Small intestine (tissue), 7 donors: ENCODE results near the gene S100A11. TPM values are rescaled to one million over a fixed set of nuclear protein-coding genes. Genes with fewer than 3 reads are reported as not detected.
A peak's percentile ranks its signal among the peaks of the same experiment; 100 is the strongest.

ENCODE experiments used
- DNase-seq, 2 donors: peaks; one replicate each; pipeline versions ENCODE4 v3.0.0 to v3.0.0-alpha.2; 2013
- FAIRE-seq: peaks from 2 replicates; lab custom pipeline; 2012; peaks lifted over from hg19 to GRCh38; lab: Jason Lieb, UNC
- H3K27ac ChIP-seq, 3 donors: one replicate each; pipeline ENCODE4 v1.5.1; 2013; ENCODE audit warnings: low read length in 2 of 3, mild to moderate bottlenecking in 2 of 3, control low read depth in 1 of 3, inconsistent platforms in 1 of 3, low read depth in 1 of 3, moderate library complexity in 1 of 3
- H3K27me3 ChIP-seq, 3 donors: one replicate each; pipeline ENCODE4 v1.6.1; 2013; ENCODE audit warnings: low read length in 3 of 3, inconsistent platforms in 1 of 3; ENCODE audit not compliant: control insufficient read depth in 3 of 3, insufficient read depth in 3 of 3
- H3K36me3 ChIP-seq, 3 donors: one replicate each; pipeline ENCODE4 v1.6.1; 2013; ENCODE audit warnings: low read length in 3 of 3, inconsistent platforms in 1 of 3, low read depth in 1 of 3, mild to moderate bottlenecking in 1 of 3, moderate library complexity in 1 of 3; ENCODE audit not compliant: control insufficient read depth in 3 of 3, insufficient read depth in 2 of 3
- H3K4me1 ChIP-seq, 3 donors: one replicate each; pipeline ENCODE4 v1.6.1; 2013; ENCODE audit warnings: low read length in 2 of 3, inconsistent platforms in 1 of 3, low read depth in 1 of 3, mild to moderate bottlenecking in 1 of 3, moderate library complexity in 1 of 3; ENCODE audit not compliant: control insufficient read depth in 3 of 3, insufficient read depth in 2 of 3
- H3K4me3 ChIP-seq, 3 donors: one replicate each; pipeline ENCODE4 v1.5.1; 2013; ENCODE audit warnings: low read length in 3 of 3, control low read depth in 1 of 3, inconsistent platforms in 1 of 3, low read depth in 1 of 3, mild to moderate bottlenecking in 1 of 3, moderate library complexity in 1 of 3
- H3K9me3 ChIP-seq, 2 donors: one replicate each; pipeline ENCODE4 v1.6.1; 2013; ENCODE audit warnings: low read depth in 1 of 2, low read length in 1 of 2; ENCODE audit not compliant: control insufficient read depth in 2 of 2, insufficient read depth in 1 of 2
- WGBS, 3 donors: extraction: QIAGEN DNeasy Blood & Tissue Kit; methylation state at CpG; one replicate each; pipeline ENCODE4 v1.1.7; 2013; 5-methylcytosine and 5-hydroxymethylcytosine counted together
- polyA plus RNA-seq, 4 donors: library from polyadenylated mRNA; stranded (reverse) in 3 of 4; unstranded in 1 of 4; fragments of 200-250 nt in 3 of 4; fragments of 120-200 nt in 1 of 4; gene quantifications; one replicate each; pipeline versions ENCODE4 v1.2.1 to v1.2.3, GENCODE V29; 2013
- donor health status: healthy with polysubstance abuse.
- donor health status: control.
- donor health status: control.
- donor health status: Bipolar disorder and iron deficiency.
- donor health status: healthy.

The S100A11 gene
- polyA plus RNA-seq, 4 donors, result 237 to 551 (median 408) TPM

DNA sequence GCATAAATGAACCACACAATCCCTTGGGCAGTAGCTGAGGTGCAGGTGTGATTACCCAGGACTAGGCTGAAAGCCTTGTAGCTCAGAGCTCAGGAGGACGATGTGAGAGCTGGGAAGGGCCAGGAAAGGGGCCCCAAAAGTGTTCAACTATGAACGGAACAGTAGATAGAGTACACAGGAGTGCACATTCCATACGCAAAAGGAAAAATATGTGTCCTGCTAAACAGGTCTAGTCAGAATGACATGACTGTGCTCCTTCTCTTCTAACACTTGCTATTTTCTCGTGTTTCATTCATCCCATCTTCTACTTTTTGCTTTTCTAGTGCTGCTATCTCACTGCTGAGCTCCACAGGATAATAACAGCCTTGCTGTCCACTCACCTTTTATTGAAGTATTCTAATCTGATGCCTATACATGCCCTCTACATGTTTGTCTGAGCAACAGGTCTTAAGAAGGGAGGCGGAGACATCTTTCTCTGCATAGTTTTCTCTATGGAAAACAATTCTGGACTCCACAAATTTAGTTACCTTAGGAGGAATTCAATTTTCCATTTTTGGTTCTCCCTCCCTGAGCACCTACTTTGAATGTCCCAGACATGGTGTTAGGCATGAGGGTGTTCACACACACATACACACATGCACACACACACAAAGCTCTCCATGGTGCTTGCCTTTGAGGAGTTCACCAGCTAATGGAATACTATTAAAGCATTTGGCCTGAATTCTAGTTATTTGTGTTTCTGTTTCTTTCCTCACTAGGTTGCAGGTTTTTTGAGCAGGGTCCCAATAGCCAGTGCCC is 46.5 kb downstream of the S100A11 start:
- peak; percentile 20 to 58 for DNase-seq
- H3K4me1 ChIP-seq, result peaks cover 9 to 49% (median 46%) of the 10 kb centered on the region in 3 donors

DNA sequence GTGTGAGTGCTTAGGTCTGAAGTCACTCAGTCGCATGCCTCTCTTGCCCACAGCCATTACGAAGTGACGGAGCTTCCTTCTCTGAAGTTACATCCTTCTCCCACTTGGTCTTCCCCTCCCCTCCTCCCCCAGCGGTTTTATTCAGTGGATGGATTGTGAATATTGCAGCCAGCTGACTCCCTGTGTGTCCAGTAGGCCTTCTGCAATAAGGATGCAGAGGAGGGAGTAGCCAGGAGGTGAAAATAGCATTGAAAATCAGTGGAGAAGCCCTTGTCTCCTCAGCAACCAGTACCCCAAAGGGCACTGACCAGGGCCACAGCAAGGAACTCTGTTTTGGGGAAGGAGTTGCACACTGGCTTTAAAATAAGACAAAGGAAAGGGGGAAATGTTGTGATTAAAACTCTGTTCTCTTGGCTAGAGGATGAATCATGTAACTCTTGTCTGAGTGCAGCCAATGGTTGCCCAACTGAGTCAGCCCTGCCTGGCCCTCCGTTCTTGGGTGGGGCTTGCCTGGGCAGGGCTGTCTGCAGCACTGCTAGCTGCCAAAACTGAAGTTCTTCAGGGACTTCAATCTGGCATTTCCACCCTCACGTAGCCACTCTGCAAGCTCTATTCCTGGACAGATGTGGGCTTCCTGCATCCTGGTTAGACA is 47.5 kb downstream of the S100A11 start:
- peak overlapping the region in 2 of 3 donors; percentile 84 to 99 for H3K4me3 ChIP-seq
- no peaks in the 10 kb centered on the region for H3K9me3 ChIP-seq
- H3K27ac ChIP-seq, result peak overlapping the region; percentile 89 to 96 (median 90)
- WGBS, 3 donors, result 41 to 45% (median 44%) methylated on average over 6 of the region's 6 CpGs
- no peaks in the 10 kb centered on the region for H3K27me3 ChIP-seq
- H3K4me1 ChIP-seq, result peaks cover 15 to 52% (median 49%) of the 10 kb centered on the region in 3 donors
- peak in 1 of 2 donors; percentile 86 for DNase-seq
- FAIRE-seq, result no peak
- H3K36me3 ChIP-seq, result peaks cover 10 to 19% (median 12%) of the 10 kb centered on the region in 3 donors

More for the DNA sequence above, 46.5 kb downstream of the S100A11 start:
- peak overlapping the region in 2 of 3 donors; percentile 84 to 99 for H3K4me3 ChIP-seq
- H3K27me3 ChIP-seq, result no peaks in the 10 kb centered on the region
- peaks cover 6 to 15% (median 6%) of the 10 kb centered on the region in 3 donors for H3K36me3 ChIP-seq
- 25 to 58% (median 35%) methylated on average over 5 of the region's 5 CpGs for WGBS, 3 donors
- H3K9me3 ChIP-seq, result no peaks in the 10 kb centered on the region
- H3K27ac ChIP-seq, result peak overlapping the region; percentile 89 to 96 (median 90)
- no peak for FAIRE-seq

DNA sequence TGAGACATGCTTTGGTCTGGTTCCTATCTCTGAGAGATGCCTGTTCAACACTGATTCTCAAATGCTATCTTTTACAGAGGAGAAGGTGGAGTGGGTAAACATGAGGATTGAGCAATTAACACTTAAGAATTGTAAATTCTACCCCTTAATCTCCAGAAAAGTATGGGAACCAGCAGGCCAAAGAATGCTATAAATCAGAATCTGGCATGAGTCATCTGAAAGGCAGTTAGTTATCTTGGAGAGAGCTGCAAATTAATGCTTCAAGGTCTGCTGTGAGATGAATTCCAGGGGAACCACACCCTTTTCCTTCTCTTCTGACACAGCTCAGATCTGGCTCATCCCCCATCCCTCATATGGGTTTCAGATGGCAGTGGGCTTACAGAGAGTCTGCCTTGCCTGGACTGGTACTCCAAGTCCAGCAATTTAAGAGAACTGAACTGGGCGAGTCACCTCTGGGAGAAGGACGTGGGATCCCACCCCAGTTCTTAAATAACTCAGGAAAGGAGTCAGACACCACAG is 48.3 kb downstream of the S100A11 start:
- peak overlapping the region; percentile 89 to 96 (median 90) for H3K27ac ChIP-seq

DNA sequence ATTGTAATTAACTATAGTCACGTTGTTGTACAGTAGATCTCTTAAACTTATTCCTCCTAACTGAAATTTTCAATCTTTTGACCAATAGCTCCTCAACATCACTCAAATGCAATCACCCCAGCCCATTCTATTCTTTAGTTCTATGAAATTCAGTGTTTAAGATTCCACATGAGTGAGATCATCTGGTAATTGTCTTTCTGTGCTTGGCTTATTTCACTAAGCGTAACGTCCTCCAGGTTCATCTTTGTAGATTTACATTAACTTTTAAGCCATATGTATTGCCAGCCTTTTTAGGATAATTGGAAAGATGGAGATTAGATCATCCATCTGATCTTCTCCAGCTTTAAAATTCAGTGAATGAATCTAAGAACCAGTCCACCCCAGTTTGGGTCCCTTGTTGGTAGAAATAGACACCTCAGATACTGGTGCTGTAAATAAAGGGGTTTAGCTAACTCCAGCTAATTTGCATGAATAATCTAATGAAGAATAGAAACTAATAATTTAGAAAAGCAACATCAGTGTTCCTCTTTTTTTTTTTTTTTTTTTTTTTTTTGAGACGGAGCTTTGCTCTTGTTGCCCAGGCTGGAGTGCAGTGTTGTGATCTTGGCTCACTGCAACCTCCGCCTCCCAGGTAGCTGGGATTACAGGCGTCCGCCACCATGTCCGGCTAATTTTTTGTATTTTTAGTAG is 50.2 kb downstream of the S100A11 start:
- Histone ChIP-seq H3K4me1 (peaks cover 15 to 47% (median 45%) of the 10 kb centered on the region in 3 donors), H3K27me3 (no peaks in the 10 kb centered on the region), H3K36me3 (peaks cover 17 to 32% (median 18%) of the 10 kb centered on the region in 3 donors), H3K27ac (no peak overlapping the region), H3K9me3 (no peaks in the 10 kb centered on the region), H3K4me3 (no peak overlapping the region)
- FAIRE-seq, result no peak
- no peak for DNase-seq
- 88 to 92% (median 89%) methylated on average over 8 of the region's 8 CpGs for WGBS, 3 donors

More for the DNA sequence above, 48.3 kb downstream of the S100A11 start:
- Histone ChIP-seq H3K4me3 (peak overlapping the region in 1 of 3 donors; percentile 6), H3K9me3 (no peaks in the 10 kb centered on the region), H3K4me1 (peaks cover 15 to 53% (median 47%) of the 10 kb centered on the region in 3 donors), H3K36me3 (peaks cover 12 to 21% (median 14%) of the 10 kb centered on the region in 3 donors), H3K27me3 (no peaks in the 10 kb centered on the region)
- DNase-seq, result peak; percentile 86 to 92
- FAIRE-seq, result no peak
- 17 to 55% (median 54%) methylated on average over 2 of the region's 2 CpGs for WGBS, 3 donors

DNA sequence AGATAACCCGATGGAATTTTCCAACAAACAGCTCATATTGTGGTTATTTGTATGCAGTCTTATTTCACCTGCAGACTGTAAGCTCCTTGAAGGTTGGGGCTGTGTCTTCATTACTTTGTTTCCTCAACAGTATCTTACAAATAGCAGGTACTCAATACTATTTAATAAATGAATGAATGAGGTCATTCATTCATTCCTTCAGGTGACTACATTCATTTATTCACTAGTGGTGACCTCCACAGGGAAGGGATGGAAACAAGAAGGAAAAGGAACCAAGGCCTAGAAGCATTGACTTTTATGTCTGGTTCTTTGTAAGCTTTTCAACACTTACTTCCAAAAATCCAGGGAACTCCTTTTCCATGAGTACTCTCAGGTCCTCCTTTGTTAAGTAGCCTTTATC is 51.0 kb downstream of the S100A11 start:
- DNase-seq (no peak), FAIRE-seq (no peak)
- H3K27me3 ChIP-seq, result no peaks in the 10 kb centered on the region
- peaks cover 14 to 47% (median 41%) of the 10 kb centered on the region in 3 donors for H3K4me1 ChIP-seq
- 85 to 100% (median 88%) methylated on average over 1 of the region's 1 CpG for WGBS, 3 donors
- no peaks in the 10 kb centered on the region for H3K9me3 ChIP-seq
- no peak overlapping the region for H3K4me3 ChIP-seq
- peaks cover 17 to 36% (median 18%) of the 10 kb centered on the region in 3 donors for H3K36me3 ChIP-seq
- no peak overlapping the region for H3K27ac ChIP-seq

DNA sequence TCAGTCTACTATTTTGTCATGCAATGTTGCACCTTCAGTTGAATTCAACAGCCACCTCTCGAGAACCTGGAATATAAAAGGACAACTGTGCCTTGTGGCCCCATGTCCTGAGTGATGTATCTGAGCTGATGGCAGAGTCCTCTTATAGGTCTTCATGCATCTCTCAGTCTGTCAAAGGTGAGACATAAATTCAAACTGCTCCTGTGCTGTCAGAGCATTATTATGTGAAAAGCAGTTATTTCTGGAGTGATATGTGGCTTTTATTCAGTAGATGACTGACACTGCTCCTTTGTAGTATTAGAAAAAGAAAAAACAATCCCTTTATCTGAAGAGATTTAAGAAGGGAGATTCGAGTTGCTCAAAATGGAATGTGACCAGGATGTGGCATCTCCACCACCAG is 51.5 kb downstream of the S100A11 start:
- Histone ChIP-seq H3K4me3 (no peak overlapping the region), H3K9me3 (no peaks in the 10 kb centered on the region), H3K4me1 (peaks cover 13 to 47% (median 36%) of the 10 kb centered on the region in 3 donors), H3K27me3 (no peaks in the 10 kb centered on the region), H3K27ac (no peak overlapping the region), H3K36me3 (peaks cover 17 to 38% (median 18%) of the 10 kb centered on the region in 3 donors)
- WGBS, 3 donors, result 85 to 91% (median 87%) methylated on average over 2 of the region's 2 CpGs
- no peak for FAIRE-seq
- no peak for DNase-seq

DNA sequence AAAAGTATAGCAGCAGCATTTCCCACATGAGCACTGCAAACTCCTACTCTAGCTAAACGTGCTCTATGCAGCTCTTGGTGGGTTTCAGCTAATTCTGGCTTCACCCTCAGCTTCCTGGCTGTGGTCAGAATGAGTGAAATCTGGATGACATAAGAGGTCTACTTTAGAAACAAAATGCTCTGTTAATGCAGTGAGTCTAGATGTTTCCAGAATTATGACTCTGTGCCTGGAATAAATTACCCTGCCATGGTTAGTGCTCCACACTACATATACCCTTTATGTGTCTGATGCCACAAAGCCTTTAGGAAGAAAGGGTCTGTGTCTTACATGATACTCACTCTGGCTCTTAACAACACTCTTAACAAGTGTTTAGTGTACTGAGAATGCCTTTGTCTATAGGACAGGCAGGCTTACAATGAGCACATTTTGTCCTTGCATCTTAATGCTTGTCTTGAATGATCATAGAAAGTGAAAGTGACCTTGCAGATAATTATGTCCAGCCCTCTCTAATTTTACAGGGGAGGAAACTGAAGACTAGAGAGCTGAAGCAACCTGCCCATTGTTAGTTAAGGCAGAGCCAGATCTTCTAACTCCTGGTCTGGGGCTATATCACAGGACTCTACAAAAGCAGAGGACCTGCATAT is 52.4 kb downstream of the S100A11 start:
- no peak for FAIRE-seq
- H3K4me3 ChIP-seq, result no peak overlapping the region
- H3K36me3 ChIP-seq, result peaks cover 17 to 35% (median 18%) of the 10 kb centered on the region in 3 donors
- no peaks in the 10 kb centered on the region for H3K9me3 ChIP-seq
- no peak overlapping the region for H3K27ac ChIP-seq
- peaks cover 13 to 45% (median 28%) of the 10 kb centered on the region in 3 donors for H3K4me1 ChIP-seq
- WGBS, 3 donors, result 63 to 83% (median 66%) methylated on average over 1 of the region's 1 CpG
- peak in 1 of 2 donors; percentile 55 for DNase-seq
- H3K27me3 ChIP-seq, result no peaks in the 10 kb centered on the region
